Gastrocnemius medialis (tissue), 4 donors: ENCODE data around the gene CLSTN2. TPM values are rescaled to one million over a fixed set of nuclear protein-coding genes. Genes with fewer than 3 reads are reported as not detected.

Source experiments
- ATAC-seq, 2 donors: fragments of 150-250 bp; one replicate each; pipeline ENCODE4 v1.9.1; 2016
- DNase-seq, 2 donors: peaks; one replicate each; pipeline ENCODE4 v3.0.0-alpha.2; 2019
- H3K27ac ChIP-seq, 4 donors: fragments of 200-600 bp; sonication (generic); 1 replicate in 1 of 4; 2 replicates in 3 of 4; pipeline ENCODE4 v1.5.1; 2016 to 2018; ENCODE audit warnings: mild to moderate bottlenecking in 2 of 4, moderate library complexity in 1 of 4
- H3K27me3 ChIP-seq, 3 donors: fragments of 200-600 bp; sonication (generic) in 2 of 3; 1 replicate in 1 of 3; 2 replicates in 2 of 3; pipeline versions ENCODE4 v1.5.1 to v1.6.0; 2016 to 2019; ENCODE audit warnings: mild to moderate bottlenecking in 1 of 3, moderate library complexity in 1 of 3
- H3K36me3 ChIP-seq, 2 donors: fragments of 200-600 bp; sonication (generic) in 1 of 2; one replicate each; pipeline ENCODE4 v1.5.1; 2017 to 2018
- H3K4me1 ChIP-seq, 2 donors: fragments of 200-600 bp; sonication (generic) in 1 of 2; one replicate each; pipeline ENCODE4 v1.5.1; 2016 to 2017; ENCODE audit warnings: mild to moderate bottlenecking in 2 of 2
- H3K4me3 ChIP-seq, 4 donors: fragments of 200-600 bp; sonication (generic) in 3 of 4; 1 replicate in 1 of 4; 2 replicates in 3 of 4; pipeline ENCODE4 v1.5.1; 2016 to 2019; ENCODE audit warnings: mild to moderate bottlenecking in 2 of 4
- H3K9me3 ChIP-seq, 3 donors: fragments of 200-600 bp; sonication (generic) in 2 of 3; 1 replicate in 1 of 3; 2 replicates in 2 of 3; pipeline ENCODE4 v1.5.1; 2016 to 2019
- CTCF ChIP-seq, 5 experiments: fragments of 450-650 bp in 3 of 5; fragments of 200-600 bp in 2 of 5; sonication (generic) in 2 of 5; IDR thresholded peaks in 4 of 5; conservative IDR thresholded peaks in 1 of 5; 1 replicate in 4 of 5; 2 replicates in 1 of 5; pipeline ENCODE4 v1.5.1; 2016 to 2019; ENCODE audit warnings: antibody characterized with exemption in 5 of 5, mild to moderate bottlenecking in 3 of 5, moderate library complexity in 3 of 5
- POLR2A ChIP-seq, 2 donors: fragments of 450-650 bp; IDR thresholded peaks; one replicate each; pipeline ENCODE4 v1.6.1; 2017; ENCODE audit warnings: antibody characterized with exemption in 2 of 2, mild to moderate bottlenecking in 2 of 2, moderate library complexity in 2 of 2
- in situ Hi-C, 4 donors: fragments of 200-750 bp; cut with MboI; loops; one replicate each; pipeline versions ENCODE4 v1.15.0 to v1.8.0; 2017; ENCODE audit warnings: low sequenced_read_pairs in 4 of 4
- intact Hi-C: fragments of 100-400 bp; cut with DNase I; formaldehyde crosslinking; loops from one replicate; pipeline ENCODE4 v1.15.1; 2023; ENCODE audit warnings: low total_unique reads
- total RNA-seq, 4 donors: library from RNA; depleted of rRNA; stranded (reverse); fragments of >200 nt; gene quantifications; one replicate each; pipeline versions ENCODE4 v1.1.0 to v1.2.3, GENCODE V29; 2016

CLSTN2 gene
- total RNA-seq, 4 donors from 2014 or later, result 1.1 to 4.9 (median 4.0) TPM

GRCh38 chr3:140051019-140051957 lies 116.3 kb downstream of the CLSTN2 start:
- in situ Hi-C loops, result no loop called here
- intact Hi-C loops, result no loop called here
- Histone ChIP-seq H3K4me3 (no peak overlapping the region), H3K4me1 (no peaks in the 10 kb centered on the region), H3K9me3 (no peaks in the 10 kb centered on the region), H3K27ac (no peak overlapping the region), H3K36me3 (no peaks in the 10 kb centered on the region), H3K27me3 (no peaks in the 10 kb centered on the region)
- no peak for DNase-seq
- ATAC-seq, result no peak
- peak in 1 of 5 experiments; percentile 14 for TF ChIP-seq CTCF (IDR thresholded peaks at IDR 0.05 in 4 of 5, conservative IDR thresholded peaks at IDR 0.05 in 1 of 5)
- TF ChIP-seq POLR2A (IDR thresholded peaks at IDR 0.05), result no peak

GRCh38 chr3:140052771-140053702 lies 118.1 kb downstream of the CLSTN2 start:
- Histone ChIP-seq H3K27ac (no peak overlapping the region), H3K4me1 (no peaks in the 10 kb centered on the region), H3K9me3 (no peaks in the 10 kb centered on the region), H3K36me3 (no peaks in the 10 kb centered on the region), H3K27me3 (no peaks in the 10 kb centered on the region), H3K4me3 (no peak overlapping the region)
- no peak for DNase-seq
- intact Hi-C loops (no loop called here), in situ Hi-C loops (no loop called here)
- no peak for TF ChIP-seq CTCF (IDR thresholded peaks at IDR 0.05 in 4 of 5, conservative IDR thresholded peaks at IDR 0.05 in 1 of 5)
- no peak for ATAC-seq

- DNase-seq, result no peak
- no peaks in the 10 kb centered on the region for H3K27me3 ChIP-seq
- no peak for TF ChIP-seq POLR2A (IDR thresholded peaks at IDR 0.05)
- no peak for TF ChIP-seq CTCF (IDR thresholded peaks at IDR 0.05 in 4 of 5, conservative IDR thresholded peaks at IDR 0.05 in 1 of 5)
- H3K27ac ChIP-seq, result no peak overlapping the region
- H3K36me3 ChIP-seq, result no peaks in the 10 kb centered on the region
- H3K4me3 ChIP-seq, result no peak overlapping the region
- no peaks in the 10 kb centered on the region for H3K9me3 ChIP-seq
- no peak for ATAC-seq
- in situ Hi-C loops, result no loop called here
- H3K4me1 ChIP-seq, result no peaks in the 10 kb centered on the region
- intact Hi-C loops, result no loop called here
Measured at GRCh38 chr3:140053794-140054193, 118.8 kb downstream of the CLSTN2 start.

- H3K9me3 ChIP-seq, result no peaks in the 10 kb centered on the region
- intact Hi-C loops (no loop called here), in situ Hi-C loops (no loop called here)
- ATAC-seq, result no peak
- no peaks in the 10 kb centered on the region for H3K36me3 ChIP-seq
- TF ChIP-seq POLR2A (IDR thresholded peaks at IDR 0.05), result no peak
- TF ChIP-seq CTCF (IDR thresholded peaks at IDR 0.05 in 4 of 5, conservative IDR thresholded peaks at IDR 0.05 in 1 of 5), result no peak
- no peaks in the 10 kb centered on the region for H3K27me3 ChIP-seq
- H3K27ac ChIP-seq, result no peak overlapping the region
- no peak overlapping the region for H3K4me3 ChIP-seq
- H3K4me1 ChIP-seq, result no peaks in the 10 kb centered on the region
- no peak for DNase-seq
Measured at GRCh38 chr3:140055092-140055791, 120.3 kb downstream of the CLSTN2 start.
